ENCODE measurements around the gene ZNF474.

The ZNF474 gene

DNA sequence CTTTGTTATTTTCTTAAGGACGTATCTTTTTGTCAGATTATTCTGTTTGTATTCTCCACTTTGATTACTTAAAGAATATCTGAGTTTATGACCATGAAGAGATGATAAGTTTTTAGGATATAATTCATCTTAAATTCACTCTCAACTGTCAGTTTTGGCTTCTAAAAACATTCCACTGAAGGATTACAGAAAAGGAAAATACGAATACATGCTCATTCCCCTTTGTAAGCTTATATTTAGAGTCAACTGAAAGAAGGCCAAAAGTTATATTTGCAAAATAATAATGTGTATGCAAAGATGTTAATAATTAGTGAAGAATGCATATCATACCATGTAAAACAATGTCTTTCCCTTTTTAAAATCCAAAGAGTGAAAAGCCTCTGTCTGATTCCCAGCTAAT, 52.5 kb downstream of the ZNF474 start:
- no peak for DNase-seq

DNA sequence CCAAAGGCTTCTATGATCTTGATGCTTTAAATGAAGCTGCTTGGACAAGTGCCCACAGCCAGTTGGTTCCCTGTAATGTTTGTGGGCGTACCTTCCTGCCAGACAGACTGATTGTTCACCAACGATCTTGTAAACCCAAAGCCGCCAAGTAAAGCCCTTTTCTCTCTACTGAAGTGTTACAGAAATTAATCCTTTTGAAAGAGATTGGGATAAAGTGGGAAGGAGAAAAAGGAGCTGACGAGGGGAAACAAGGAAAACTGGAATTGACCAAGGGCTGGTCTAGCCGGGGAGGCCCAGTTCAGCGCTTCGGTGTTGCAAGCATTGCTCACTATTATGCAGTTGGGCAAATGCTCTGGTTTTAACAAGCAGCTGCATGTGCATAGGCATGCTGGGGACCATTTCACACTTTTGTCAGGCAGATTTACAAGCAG, 53.2 kb downstream of the ZNF474 start:
- no peak for DNase-seq

DNA sequence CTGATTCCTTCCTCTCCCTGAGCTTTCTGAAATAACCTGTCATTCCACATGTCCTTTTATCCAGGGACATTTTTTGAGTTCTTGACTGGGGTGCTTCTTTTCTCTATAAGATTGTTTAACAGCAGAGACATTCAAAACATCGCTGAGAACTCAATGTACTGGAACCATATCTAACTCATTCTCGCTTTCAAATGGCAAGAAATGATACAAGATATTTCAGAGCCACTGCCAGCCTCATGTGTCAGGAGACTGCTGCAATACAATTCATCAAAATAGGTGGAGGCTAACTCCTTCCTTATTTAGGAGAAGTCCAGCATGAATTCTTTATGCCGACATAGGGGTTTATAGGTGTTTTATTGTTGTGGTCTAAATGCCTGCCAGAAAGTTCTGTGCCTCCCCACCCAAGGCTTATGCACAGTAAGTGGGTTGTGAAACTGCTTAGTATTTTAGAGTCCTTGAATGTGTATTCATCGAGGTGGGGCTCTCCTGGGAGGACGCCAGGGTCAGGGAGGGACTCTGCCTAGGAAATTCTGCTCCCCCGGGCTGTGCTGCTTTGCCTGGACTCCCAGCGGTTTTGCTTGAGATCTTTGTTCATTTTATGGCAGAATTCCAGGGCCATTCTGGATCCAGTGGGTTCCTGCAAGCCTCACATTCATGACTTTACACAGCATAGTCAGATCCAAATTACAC, 53.9 kb downstream of the ZNF474 start:
- DNase-seq = no peak

DNA sequence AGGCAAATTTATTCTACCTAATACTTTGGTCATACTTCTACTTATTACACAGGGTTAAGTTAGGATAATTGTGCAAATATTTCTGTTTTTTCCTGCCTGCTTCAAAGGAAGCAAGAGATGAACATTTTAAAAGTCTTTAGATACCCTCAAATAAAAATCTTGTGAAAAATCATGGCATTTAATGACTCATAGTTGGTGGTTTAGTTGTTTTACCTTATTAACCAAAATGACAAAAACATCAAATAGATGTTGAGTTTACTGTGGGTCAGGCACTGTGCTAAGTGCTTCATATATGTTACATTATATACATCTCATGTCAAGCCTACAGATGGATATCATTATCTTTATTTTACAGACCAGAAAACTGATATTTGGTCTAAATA, 54.4 kb downstream of the ZNF474 start:
- DNase-seq = no peak

DNA sequence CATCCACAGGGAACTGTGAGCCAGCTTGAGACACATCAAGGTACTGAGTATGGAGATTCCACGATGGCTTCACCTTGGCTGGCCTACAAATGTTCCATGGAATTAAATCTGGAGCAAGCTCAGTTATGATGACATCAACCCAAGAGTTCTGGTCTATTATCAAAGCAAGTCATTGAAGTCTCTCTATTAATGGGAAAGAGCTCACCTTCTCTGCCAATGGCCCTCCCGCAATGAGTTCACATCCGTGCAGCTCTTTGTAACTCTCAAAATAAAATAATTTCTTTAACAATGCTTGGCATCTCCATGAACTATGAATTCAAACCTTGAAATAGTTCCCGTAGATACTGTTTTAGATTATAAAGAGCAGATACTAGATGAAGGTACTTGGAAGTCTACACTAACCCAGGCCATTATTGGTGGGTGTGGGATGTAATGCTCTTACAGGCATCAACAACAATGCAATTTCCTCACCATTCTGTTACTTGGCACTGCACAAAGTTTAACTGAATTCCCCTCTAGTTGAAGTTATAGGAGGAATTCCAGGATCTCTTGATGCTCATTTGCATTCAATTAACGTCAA, 55.4 kb downstream of the ZNF474 start:
- DNase-seq = no peak

DNA sequence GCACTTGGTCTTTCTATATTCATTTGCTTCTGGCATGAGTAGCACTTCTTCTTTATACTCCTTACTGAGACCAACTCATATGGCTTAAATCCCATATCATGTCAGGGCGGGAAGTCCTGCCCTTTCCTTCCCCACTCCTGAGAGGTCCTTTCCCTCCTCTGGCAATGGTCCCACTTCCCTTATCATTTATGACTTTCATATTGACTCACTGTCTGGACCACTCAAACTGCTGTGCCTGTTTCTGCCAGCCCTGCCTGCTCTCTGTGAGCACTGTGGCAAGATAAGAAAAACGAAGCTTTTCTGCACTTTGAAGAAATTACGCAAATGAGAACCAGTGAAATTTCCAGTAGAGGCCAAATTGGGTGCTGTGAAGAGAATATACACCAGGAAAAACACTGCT, 58.1 kb downstream of the ZNF474 start:
- no peak for DNase-seq

DNA sequence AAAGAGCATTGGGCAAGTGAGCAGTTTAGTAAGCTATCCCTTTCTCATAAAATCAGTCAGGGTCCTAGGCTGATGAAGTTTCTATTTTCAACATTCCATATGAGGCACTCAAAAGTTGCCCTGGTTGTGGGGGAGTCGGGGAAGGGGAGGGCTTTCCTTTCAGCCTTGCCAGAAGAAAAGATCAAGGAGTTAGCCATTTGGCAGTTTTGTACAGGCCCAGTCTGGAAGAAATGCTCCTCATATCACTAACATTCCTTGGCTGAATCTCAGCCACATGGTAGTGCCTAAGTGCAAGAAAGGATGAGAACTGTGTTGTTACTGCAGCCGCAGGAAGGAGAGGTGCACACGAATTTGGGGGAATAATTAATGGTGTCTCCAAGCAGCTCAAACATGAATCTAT, 60.8 kb downstream of the ZNF474 start:
- DNase-seq = no peak

DNA sequence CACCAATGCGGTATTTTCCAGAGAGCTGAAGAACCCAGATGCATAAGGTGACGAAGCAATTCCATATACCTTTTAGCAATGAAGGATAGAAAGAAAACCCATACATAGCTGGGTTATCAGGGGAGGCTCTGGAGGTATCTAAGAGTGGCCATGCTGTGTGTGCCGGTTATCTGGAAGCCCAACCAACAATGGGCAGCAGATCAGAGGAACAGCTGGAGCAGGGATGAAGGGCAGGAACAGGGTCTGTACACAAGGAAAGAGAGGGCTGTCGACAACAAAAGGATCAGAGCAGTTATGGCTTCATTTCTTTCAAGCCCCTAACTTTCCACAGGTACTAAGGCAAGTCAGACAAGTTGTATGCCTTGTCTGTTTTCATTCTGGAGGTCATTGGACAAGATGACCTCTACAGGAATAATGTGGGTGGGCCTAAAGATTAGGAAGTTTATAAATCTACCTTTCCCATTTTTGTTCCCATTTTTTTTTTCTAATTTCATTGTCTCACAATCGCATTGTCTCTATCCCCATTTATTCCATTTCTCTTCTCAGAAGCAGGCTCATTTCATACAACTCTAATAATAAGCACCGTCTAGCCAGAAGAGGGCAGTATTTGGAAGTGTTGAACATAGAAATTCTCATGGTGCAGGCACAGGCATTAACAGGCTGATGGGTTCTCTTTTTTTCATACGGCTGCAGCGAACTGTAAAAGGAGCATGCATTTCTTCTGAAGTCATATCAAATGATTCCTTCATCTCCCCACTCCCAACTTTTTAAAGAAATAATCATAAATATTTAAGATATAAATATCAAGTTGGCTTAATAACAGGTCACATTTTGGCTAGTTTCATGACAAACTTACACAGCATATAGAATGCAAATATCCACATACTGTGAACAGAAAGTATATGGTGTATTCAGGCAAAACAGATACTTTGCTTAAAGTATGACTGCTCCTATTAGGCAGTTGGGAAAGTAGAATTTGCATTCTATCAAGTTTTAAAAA, 63.5 kb downstream of the ZNF474 start:
- no peak for DNase-seq

DNA sequence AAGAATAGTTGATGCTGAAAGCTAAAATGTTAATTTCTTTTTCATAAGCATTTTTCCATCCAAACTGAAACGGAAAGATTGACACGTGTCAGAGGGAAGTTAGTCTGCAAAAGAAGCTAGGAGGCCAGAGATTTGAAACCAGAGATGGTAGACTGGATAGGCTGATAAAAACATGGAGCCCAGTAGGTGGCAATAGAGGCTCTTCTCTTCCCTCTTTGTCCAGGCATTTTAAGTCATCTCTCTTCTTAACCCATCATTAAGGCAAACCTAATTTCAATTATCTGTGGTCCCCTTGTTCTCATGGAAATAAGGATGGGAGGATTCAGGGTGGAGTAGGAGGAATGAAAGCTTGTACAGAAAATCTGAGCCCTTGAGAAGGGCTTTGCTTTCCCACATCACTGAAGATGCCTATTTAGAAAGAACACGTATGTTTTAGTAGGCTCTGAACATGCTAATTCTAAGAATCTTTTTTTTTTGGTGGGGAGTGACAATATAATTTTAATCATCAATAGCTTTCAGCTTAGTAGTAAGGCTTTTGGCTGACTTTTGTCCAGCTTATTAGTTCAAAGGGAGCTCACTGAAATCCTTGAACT, 66.6 kb downstream of the ZNF474 start:
- DNase-seq = no peak

DNA sequence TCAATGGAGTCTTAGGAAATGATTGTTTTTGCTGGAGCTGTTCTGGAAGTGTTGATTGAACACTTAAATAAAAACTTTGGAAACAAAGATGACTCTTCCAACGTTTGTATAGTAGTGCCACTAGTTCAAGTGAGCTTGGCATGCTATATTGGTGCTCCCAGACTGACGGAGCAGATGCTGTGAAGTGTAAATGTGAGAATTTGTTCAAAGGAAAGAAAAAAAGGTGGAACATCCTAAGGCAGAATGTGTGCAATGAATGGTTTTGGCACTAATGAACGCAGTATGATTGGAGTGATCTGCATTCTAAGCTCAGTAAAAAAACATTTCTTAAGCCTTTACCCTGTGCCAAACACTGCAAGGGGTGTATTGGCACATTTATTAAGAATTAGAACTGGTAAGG, 69.8 kb downstream of the ZNF474 start:
- DNase-seq = no peak

DNA sequence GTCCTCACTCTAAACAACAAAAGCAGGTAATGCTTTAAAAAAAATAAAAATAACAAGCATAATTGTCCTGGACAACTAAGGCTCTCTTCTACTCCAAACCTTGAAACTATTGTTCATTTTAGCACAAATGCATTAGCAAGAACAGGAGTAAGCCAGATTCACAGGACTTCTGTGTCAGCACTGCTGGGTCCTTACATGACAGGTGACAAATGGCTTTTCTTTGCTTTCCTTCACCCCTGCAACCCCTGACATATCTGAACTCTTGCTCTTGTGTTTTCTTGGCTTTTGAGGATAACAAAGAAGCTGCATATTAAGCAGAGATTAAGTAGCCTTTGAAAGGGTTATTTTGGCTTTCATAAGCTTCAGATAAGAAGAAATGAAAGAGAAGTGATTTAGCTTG, 71.1 kb downstream of the ZNF474 start:
- no peak for DNase-seq

DNA sequence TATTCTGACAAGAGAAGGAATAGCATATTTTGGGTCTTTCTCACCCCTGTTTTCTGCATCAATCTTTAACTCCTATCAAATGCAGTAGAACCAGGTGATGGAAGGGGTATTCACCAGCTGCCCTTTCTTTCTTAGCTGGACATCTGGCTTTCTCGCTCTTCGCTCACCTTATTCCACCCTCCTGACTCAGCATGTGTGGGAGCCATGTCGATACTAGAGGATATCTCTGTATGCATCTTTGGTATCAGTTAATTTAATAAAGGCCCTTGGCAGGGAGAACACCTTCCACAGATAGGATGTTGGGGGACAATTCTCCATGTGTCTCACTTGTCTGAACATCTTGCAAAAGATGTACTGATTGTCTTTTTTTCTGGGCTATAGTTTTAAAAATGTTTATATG, 71.5 kb downstream of the ZNF474 start:
- DNase-seq = no peak

DNA sequence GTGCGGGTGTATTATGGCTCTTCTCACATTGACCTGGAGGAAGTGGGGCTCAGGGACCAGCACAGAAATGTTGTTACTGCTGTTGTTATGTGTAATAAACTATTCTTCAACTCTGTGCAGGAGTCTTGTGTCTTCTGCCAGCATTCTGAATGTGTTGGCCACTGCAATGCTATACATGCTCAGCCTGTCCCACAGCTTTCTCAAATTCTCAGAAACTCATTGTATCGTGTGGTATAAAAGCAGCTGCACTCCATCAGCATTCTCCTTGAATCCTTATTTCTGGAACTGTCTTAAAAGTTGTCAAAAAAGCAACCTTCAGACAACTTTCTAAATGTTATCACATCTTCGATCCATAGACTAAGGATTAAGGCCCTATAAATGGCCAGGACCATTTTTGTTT, 72.0 kb downstream of the ZNF474 start:
- no peak for DNase-seq

DNA sequence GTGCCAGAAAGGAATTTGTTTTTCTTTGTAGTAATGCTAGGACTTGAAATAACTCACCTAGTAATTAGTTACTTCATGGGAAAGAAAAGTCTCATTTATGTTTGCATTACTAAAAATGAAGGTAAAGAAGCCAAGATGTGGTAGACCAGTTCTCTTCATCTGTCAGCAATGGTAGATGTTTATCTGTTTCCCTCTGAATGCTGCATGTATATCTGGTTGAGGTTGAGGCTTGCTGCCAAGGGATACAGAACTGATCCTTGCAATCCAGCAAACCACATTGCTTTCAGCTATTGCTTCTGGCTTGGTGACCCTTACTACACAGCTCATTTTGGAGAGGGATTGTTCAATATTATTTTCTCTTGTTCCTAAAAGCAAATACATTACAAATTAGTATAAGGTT, 73.6 kb downstream of the ZNF474 start:
- no peak for DNase-seq

Data from right kidney (tissue), 1 donor.